MCF 10A (cell line): ENCODE results near the gene IL2RA. TPM values are rescaled to one million over a fixed set of nuclear protein-coding genes. Genes with fewer than 3 reads are reported as not detected.

Experiments
- BruUV-seq: library from RNA; stranded (reverse); fragments of 400-500 nt; replicated peaks from 2 replicates; lab custom pipeline; 2021; lab: Mats Ljungman, UMichigan
- CTCF ChIA-PET: fragments of 300-600 bp; sonication (Branson Sonifier 250); formaldehyde crosslinking; extraction: SDS; loops from one replicate; lab custom pipeline; 2021; ENCODE audit warnings: antibody characterized with exemption, inconsistent platforms; lab: Yijun Ruan, JAX
- POLR2A ChIA-PET: fragments of 300-600, 350-650 bp; sonication (Branson Sonifier 250); formaldehyde crosslinking; extraction: SDS; loops from one replicate; lab custom pipeline; 2020; ENCODE audit warnings: antibody characterized with exemption, inconsistent platforms; lab: Yijun Ruan, JAX
- DNase-seq: peaks from one replicate; pipeline ENCODE4 v3.0.0-alpha.2; 2018; ENCODE audit not compliant: unreplicated experiment
- H3K27ac Mint-ChIP-seq: one replicate; pipeline ENCODE4 v1.8.0; 2022; ENCODE audit warnings: mild to moderate bottlenecking, low read depth, mixed read lengths; ENCODE audit not compliant: unreplicated experiment
- H3K27me3 Mint-ChIP-seq: one replicate; pipeline ENCODE4 v1.8.0; 2022; ENCODE audit warnings: mixed read lengths; ENCODE audit not compliant: insufficient read depth, unreplicated experiment
- H3K36me3 Mint-ChIP-seq: one replicate; pipeline ENCODE4 v1.8.0; 2022; ENCODE audit warnings: mild to moderate bottlenecking, moderate library complexity, mixed read lengths; ENCODE audit not compliant: insufficient read depth, unreplicated experiment
- H3K4me1 Mint-ChIP-seq: one replicate; pipeline ENCODE4 v1.8.0; 2022; ENCODE audit warnings: mixed read lengths; ENCODE audit not compliant: insufficient read depth, unreplicated experiment
- H3K4me3 Mint-ChIP-seq: one replicate; pipeline ENCODE4 v1.8.0; 2022; ENCODE audit warnings: mild to moderate bottlenecking, moderate library complexity, mixed read lengths; ENCODE audit not compliant: unreplicated experiment
- H3K9me3 Mint-ChIP-seq: one replicate; pipeline ENCODE4 v1.8.0; 2022; ENCODE audit warnings: mixed read lengths; ENCODE audit not compliant: unreplicated experiment
- CTCF ChIP-seq: fragments of 200-600 bp; IDR thresholded peaks from one replicate; pipeline ENCODE4 v1.8.0; 2022; ENCODE audit warnings: antibody characterized with exemption, mild to moderate bottlenecking; ENCODE audit not compliant: unreplicated experiment
- intact Hi-C: fragments of 100-400 bp; cut with micrococcal nuclease; formaldehyde crosslinking; loops from 2 replicates; pipeline ENCODE4 v1.14.1; 2022
- total RNA-seq: library from RNA; stranded (reverse); gene quantifications from 2 replicates; pipeline ENCODE4 v1.2.3, GENCODE V29; 2022

Gene IL2RA
- total RNA-seq, 1 experiment from 2014 or later, result not detected

- Mint-ChIP-seq H3K36me3 (no peaks in the 10 kb centered on the region), H3K9me3 (no peaks in the 10 kb centered on the region), H3K27ac (no peak overlapping the region), H3K4me3 (no peak overlapping the region), H3K4me1 (no peaks in the 10 kb centered on the region), H3K27me3 (peaks cover 32% of the 10 kb centered on the region)
- POLR2A ChIA-PET, result no interaction called here
- CTCF ChIA-PET, result interaction anchor here (1.1 kb wide), 1 partner anchor 61 kb away, joined by 3 read pairs; no protein-coding TSS in a partner anchor
- no peak for TF ChIP-seq CTCF
- intact Hi-C loops, result no loop called here
- DNase-seq, result peak; percentile 60
- no TSS peak for BruUV-seq
Observed at GRCh38 chr10:6009150-6009549, 53.0 kb downstream of the IL2RA start.

GRCh38 chr10:6008497-6009142, 53.5 kb downstream of the IL2RA start:
- POLR2A ChIA-PET, result interaction anchor here (0.6 kb wide), 1 partner anchor 155 kb away, joined by 3 read pairs; no protein-coding TSS in a partner anchor
- CTCF ChIA-PET, result interaction anchor here (1.1 kb wide), 1 partner anchor 60 kb away, joined by 3 read pairs; no protein-coding TSS in a partner anchor
- no peaks in the 10 kb centered on the region for H3K36me3 Mint-ChIP-seq
- TF ChIP-seq CTCF, result no peak
- H3K9me3 Mint-ChIP-seq, result no peaks in the 10 kb centered on the region
- no peak for DNase-seq
- H3K4me1 Mint-ChIP-seq, result no peaks in the 10 kb centered on the region
- no peak overlapping the region for H3K4me3 Mint-ChIP-seq
- H3K27me3 Mint-ChIP-seq, result peaks cover 37% of the 10 kb centered on the region
- no peak overlapping the region for H3K27ac Mint-ChIP-seq
- intact Hi-C loops, result no loop called here
- no TSS peak for BruUV-seq

- Mint-ChIP-seq H3K27ac (no peak overlapping the region), H3K9me3 (no peaks in the 10 kb centered on the region), H3K4me3 (no peak overlapping the region), H3K27me3 (peaks cover 51% of the 10 kb centered on the region), H3K4me1 (no peaks in the 10 kb centered on the region), H3K36me3 (no peaks in the 10 kb centered on the region)
- DNase-seq, result no peak
- POLR2A ChIA-PET, result interaction anchor here (1.7 kb wide), 1 partner anchor 30 kb away, joined by 3 read pairs; no protein-coding TSS in a partner anchor
- intact Hi-C loops, result no loop called here
- BruUV-seq, result no TSS peak
- no peak for TF ChIP-seq CTCF
- CTCF ChIA-PET, result no interaction called here
Observed at GRCh38 chr10:6006991-6007390, 55.2 kb downstream of the IL2RA start.

GRCh38 chr10:6006546-6006945, 55.6 kb downstream of the IL2RA start:
- TF ChIP-seq CTCF, result no peak
- H3K4me1 Mint-ChIP-seq, result no peaks in the 10 kb centered on the region
- intact Hi-C loops, result no loop called here
- no peak overlapping the region for H3K27ac Mint-ChIP-seq
- ChIA-PET POLR2A (interaction anchor here (1.7 kb wide), 1 partner anchor 30 kb away, joined by 3 read pairs; no protein-coding TSS in a partner anchor), CTCF (no interaction called here)
- no peaks in the 10 kb centered on the region for H3K36me3 Mint-ChIP-seq
- DNase-seq, result no peak
- H3K4me3 Mint-ChIP-seq, result no peak overlapping the region
- BruUV-seq, result no TSS peak
- H3K9me3 Mint-ChIP-seq, result no peaks in the 10 kb centered on the region
- peaks cover 51% of the 10 kb centered on the region for H3K27me3 Mint-ChIP-seq
